Measurements from ENCODE around the gene THAP4.

Gene THAP4

DNA sequence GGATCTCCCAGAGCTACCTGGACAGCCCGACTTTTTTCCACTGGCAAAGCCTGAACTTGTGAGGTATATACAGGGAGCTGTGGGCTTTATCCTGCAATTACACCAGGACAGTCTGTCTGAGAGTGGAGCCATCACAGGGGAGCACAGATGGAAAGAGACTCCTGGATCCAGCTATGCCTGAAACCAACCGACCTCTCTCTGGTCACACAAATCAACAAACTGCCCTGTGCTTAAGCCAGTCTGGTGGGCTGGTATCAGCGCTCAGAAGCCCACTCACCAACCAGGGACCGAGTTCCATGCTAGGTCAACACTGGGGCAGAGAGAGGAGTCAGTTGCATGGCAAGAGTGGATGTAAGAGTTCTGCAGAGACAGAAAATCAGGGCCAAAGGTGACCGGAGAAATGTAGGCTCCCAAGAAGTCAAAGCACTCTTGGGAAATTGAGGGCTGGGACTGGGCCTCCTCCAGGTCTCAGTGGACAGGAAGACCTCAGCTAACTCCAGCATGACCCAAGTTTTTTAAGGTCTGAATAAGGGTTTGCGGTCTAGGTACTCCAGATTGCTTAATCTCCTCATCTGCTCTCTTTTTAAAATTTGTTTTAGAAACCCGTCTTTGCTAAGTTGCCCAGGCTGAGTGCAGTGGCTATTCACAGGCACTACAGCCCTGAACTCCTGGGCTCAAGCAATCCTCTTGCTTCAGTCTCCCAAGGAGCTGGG is 82.2 kb downstream of the THAP4 start:
- H3K27ac ChIP-seq = peak overlapping the region; percentile 57
- TF ChIP-seq ZFX (IDR thresholded peaks at IDR 0.05) = no peak
- TF ChIP-seq, protein P1, sequence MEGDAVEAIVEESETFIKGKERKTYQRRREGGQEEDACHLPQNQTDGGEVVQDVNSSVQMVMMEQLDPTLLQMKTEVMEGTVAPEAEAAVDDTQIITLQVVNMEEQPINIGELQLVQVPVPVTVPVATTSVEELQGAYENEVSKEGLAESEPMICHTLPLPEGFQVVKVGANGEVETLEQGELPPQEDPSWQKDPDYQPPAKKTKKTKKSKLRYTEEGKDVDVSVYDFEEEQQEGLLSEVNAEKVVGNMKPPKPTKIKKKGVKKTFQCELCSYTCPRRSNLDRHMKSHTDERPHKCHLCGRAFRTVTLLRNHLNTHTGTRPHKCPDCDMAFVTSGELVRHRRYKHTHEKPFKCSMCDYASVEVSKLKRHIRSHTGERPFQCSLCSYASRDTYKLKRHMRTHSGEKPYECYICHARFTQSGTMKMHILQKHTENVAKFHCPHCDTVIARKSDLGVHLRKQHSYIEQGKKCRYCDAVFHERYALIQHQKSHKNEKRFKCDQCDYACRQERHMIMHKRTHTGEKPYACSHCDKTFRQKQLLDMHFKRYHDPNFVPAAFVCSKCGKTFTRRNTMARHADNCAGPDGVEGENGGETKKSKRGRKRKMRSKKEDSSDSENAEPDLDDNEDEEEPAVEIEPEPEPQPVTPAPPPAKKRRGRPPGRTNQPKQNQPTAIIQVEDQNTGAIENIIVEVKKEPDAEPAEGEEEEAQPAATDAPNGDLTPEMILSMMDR (conservative IDR thresholded peaks at IDR 0.05) = no peak

DNA sequence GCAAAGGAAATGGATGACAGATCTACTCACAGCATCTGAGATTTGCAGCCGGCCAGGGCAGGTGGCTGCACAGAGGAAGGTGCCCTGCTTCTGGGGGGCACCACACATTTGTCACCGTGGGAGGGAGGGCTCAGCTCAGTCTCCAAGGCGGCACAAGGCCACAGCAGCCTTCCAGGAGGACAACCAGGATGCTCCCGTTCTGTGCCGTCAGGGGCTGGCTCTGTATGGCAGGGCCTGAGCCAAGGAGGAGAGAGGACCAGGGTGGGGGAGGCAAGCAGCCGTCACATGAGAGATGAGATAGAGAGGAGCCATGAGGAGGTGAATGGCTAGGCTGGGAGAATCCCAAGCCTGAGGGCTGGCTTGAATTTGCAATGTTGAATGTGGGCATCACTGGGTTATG is 83.0 kb downstream of the THAP4 start:
- H3K27ac ChIP-seq = no peak overlapping the region
- TF ChIP-seq ZFX (IDR thresholded peaks at IDR 0.05) = no peak
- TF ChIP-seq, protein P1 (conservative IDR thresholded peaks at IDR 0.05) = no peak

DNA sequence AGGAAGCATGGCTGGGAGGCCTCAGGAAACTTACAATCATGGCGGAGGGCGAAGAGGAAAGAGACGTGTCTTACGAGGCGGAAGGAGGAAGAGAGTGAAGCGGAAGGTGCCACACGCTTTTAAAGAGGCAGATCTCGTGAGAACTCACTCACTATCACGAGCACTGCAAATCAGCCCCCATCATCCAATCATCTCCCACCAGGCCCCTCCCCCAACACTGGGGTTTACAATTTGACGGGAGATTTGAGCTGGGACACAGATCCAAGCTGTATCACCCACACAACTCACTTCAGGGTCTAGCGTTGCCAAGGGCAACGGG is 83.5 kb downstream of the THAP4 start:
- no peak for TF ChIP-seq ZFX (IDR thresholded peaks at IDR 0.05)
- TF ChIP-seq, protein P1 (conservative IDR thresholded peaks at IDR 0.05) = no peak
- H3K27ac ChIP-seq = no peak overlapping the region

DNA sequence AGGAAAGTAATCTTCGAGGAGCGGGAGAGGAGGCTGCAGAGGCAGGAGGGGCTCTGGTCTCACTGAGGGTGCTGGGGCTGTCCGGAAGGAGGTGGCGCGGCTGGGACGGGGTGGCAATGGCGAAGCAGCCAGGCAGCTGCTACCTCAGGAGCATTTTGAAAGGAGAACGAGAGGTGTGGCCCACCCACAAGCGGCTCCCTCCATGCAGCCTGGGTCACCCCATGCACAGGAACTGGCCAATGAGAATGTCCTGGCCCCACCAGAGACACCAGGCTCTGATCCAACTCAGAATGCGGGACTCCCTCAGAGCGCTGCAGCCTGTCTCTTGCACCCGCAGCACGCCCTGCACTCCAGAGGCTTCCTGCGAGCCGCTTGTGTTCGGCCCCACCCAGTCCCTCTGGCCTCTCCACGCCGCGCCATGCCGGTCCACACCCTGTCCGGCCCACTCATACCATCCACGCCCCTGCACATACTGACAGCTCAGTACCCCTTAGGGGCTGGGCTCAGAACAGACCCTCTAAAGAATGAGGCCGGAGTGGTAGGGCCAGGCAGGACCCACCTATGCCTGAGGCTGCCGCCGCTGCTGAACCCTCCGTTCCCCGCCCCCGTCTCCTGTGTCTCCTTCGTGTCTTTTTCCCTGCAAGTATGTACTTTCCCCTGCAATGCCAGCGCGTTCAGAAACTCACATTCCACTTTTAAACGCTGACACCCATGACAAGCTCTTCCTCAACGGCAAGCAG is 84.8 kb downstream of the THAP4 start:
- no peak overlapping the region for H3K27ac ChIP-seq
- TF ChIP-seq, protein P1 (conservative IDR thresholded peaks at IDR 0.05) = no peak
- TF ChIP-seq ZFX (IDR thresholded peaks at IDR 0.05) = no peak

DNA sequence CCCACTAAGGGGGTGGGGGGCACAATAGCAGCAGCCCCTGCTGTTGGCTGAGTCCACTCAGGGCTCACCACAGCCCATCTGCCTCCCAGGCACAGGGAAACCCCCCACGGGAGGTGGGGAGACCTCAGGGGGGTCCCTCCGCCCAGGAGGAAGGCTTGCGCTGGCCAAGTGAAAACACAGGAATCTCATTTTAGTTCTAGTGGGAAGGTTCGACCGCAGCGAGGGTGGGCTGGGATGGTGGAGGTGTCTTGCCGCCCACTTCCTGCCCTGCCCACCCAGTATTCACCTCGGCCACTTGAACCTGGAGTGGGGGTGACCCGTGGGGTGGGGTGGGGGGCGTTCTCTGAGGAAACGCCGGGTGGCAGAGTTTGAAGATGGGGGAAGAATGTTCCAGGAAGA is 85.4 kb downstream of the THAP4 start:
- TF ChIP-seq ZFX (IDR thresholded peaks at IDR 0.05) = no peak
- TF ChIP-seq, protein P1 (conservative IDR thresholded peaks at IDR 0.05) = no peak
- peak overlapping the region; percentile 80 for H3K27ac ChIP-seq

DNA sequence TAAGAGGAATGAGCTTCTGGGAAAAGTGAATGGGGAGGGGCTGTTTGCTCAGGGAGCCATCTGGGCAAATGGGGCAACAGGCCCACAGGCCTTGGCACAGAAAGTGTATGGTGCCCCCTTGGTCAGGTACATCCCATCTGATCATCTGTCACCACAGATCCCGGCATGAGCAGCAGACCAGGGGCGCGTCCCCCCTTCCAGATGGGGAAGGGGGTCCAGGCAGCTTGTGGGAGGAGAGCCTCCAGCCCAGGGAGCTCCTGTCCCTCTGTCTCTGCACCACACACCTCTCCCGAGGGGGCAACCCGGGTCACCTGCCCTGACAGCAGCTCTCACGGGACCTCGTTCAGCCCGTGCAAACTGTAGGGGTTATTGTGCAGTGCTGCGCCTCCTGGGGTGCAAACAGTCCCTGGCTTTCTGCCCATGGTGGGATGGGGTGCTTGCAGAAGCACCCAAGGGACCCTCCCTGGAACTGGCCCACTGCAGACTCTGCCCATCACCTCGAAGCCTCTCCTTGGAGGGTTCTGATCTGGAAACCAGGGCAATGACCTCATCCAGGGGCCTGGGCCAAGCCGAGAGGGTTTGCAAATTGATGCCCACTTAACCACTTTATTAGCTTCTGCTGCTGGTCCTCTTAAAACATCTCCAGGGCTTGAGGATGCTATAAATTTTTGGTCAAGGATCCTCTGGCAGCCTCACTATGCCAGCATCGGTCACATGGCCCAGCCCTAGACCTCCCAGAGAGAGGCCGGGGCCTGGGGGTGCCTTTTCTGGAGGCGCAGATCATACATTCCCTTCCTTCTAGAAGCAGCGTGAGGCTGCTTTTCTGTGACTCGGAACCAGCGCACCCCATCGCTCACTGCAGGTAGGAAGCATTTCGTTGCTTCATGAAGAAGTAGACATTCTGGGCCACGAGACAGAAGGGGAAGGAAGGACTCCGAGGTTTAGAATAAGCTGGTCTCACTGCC is 86.1 kb downstream of the THAP4 start:
- H3K27ac ChIP-seq = peak overlapping the region; percentile 80
- TF ChIP-seq, protein P1 (conservative IDR thresholded peaks at IDR 0.05) = no peak
- TF ChIP-seq ZFX (IDR thresholded peaks at IDR 0.05) = no peak
